Measurements from ENCODE around the gene MS4A15.
"Not testable (repeated sequence)": the region's sequence is repeated elsewhere in the genome, so short reads cannot be mapped to it uniquely, and the experiment has no call there.

The MS4A15 gene

GRCh38 chr11:60753309-60753708 lies 3.4 kb upstream of the MS4A15 start:
- DNase-seq (ENCODE audit: extremely low read depth in 1 of 2, low read depth in 1 of 2), result no peak

DNA sequence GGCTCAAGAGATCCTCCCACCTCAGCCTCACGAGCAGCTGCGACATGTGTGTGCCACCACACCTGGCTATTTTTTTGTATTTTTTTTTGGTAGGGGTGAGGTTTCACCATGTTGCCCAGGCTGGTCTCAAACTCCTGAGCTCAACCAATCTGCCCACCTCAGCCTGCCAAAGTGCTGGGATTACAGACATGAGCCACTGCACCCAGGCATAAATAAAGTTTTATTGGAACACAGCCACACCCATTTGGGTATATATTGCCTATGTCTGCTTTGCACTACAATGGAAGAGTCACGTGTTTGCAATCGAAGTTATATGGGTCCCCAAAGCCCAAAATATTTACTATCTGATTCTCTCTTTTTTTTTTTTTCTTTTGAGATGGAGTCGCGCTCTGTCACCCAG lies 1.8 kb upstream of the MS4A15 start:
- DNase-seq (ENCODE audit: extremely low read depth in 1 of 2, low read depth in 1 of 2), result no peak

DNA sequence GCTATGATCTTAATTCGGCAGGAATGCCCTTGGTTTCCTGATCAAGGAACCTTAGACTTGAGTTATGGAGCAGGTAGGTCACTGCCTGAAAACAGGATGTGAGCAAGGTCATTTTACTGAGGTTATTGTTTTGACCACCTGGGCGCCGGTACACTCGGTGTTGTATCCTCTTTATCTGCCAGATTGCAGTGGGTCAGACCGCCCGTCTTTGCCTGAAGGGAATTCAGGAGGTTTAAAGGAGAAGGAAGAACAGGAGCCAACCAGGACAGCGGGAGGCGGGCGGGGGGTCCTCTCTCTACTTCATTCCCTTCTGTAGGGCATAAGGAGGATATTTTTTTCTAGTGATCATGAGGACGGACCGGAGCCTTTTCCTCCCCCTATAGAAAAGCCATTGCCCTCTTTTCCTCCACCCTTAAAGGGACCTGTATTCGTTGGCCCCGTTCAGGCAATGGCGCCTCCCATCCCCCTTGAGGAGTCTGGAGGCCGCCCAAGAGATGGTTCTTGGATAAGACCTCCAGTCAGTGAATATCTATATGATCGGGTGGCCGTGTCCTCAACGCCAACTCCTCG lies 649 bp downstream of the MS4A15 start:
- DNase-seq (ENCODE audit: extremely low read depth in 1 of 2, low read depth in 1 of 2), result no peak

DNA sequence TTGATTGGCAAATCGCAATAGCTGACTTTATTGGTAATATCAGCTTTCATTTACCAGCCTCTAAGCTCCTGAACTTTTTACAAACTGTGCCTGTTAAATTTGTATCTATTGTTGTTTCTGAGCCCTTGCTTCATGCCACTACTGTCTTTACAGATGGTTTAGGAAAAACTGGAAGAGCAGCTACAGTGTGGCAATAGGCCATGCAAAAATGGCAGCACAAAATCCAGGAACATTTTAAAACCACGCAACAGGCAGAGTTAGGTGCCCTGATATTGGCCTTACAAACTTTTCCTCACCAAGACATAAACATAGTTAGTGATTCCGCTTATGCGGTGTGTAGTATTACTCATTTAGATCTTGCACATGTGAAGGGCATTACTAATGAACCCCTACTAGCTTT lies 2.0 kb downstream of the MS4A15 start:
- DNase-seq (ENCODE audit: extremely low read depth in 1 of 2, low read depth in 1 of 2), result not testable (repeated sequence)

DNA sequence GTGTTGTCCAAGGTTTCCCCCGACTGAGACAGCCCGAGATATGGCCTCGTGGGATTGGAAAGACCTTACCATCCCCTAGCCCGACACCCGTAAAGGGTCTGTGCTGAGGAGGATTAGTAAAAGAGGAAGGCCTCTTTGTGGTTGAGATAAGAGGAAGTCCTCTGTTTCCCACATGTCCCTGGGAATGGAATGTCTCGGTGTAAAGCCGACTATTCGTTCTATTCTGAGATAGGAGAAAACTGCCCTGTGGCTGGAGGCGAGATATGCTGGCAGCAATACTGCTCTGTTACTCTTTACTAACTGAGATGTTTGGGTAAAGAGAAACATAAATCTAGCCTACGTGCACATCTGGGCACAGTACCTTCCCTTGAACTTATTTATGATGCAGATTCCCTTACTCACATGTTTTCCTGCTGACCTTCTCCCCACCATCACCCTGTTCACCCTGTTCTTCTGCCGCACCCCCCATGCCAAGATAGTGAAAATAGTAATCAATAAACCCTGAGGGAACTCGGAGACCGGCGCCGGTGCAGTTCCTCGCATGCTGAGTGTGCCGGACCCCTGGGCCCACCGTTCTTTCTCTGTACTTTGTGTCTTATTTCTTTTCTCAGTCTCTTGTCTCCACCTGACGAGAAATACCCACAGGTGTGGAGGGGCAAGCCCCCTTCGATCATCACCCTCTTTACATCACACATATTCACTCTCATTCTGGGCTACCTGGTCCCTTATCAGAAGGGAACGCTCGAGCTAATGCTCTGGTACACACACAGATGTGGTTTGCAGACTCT lies 3.0 kb downstream of the MS4A15 start:
- DNase-seq (ENCODE audit: extremely low read depth in 1 of 2, low read depth in 1 of 2), result not testable (repeated sequence)

DNA sequence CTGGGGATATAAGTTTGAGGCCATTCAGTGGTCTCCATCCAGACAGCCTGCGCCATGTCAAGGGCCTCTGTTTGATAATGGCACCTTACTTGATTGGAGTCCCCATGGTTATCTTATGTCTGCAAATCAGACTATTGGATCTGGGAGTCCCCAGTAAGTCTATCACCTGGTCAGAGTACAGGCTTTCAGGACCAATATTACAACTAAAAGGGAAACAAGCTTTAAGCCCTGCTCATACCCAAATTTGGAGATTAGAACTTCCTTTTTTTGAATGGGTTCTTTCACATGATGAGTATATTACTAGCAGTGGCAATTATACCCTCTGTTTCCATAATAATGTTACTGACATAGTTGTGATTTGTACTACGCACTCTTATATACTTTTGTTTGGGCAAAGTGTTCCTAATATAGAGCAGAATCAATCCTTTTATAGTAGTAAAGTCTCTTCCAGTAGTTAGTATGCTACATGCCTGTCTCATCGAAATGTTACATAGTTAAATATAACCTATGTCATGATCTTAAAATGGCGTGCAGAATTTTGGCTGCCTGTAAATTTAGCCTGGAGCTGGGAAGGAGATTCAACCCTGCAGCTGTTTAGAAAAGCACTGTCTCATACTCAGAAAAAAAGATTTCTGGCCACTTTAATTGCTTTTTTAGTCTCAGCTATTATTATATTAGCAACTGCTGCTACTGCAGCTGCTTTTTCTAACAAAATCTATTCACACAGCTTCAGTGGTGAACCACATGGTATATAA lies 4.9 kb downstream of the MS4A15 start:
- no peak for DNase-seq (ENCODE audit: extremely low read depth in 1 of 2, low read depth in 1 of 2)

DNA sequence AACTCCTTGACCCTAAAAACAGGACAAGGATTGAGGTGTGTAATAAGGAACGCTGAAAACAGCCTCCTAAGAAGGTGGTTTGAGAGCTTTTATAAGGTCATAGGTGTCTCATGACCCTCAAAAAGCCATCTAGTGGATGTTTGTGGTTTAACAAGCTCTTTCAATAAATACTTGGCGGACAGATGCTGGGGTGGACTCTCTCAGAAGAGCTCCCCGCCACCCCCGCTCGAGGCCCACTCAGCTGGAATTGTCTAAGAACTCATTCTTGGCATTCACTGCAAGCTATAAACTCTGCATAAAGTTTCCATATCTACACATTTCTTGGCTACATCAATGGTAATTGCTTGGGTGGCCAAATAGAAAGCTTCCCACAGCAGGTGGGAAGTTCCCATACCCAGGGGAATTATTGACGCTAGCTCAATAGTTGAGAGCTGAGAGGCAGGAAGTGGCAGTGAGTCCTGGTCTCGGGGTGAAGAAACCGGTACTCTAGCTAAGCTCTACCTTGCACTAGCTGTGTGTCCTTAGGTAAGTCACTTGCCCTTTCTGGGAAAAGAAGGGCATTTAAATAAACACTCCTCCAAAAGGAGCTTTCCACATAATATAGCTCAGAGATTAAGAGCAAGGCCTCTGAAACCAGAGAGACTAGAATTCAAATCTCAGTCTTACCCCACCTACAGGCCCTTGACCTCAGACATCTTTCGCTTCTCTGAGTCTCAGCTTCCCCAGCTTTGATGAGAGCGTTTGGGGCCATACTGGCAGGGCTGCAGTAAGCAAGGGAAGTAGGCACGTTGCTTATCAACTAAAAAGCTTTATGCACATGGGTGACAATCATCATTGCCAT lies 6.4 kb downstream of the MS4A15 start:
- no peak for DNase-seq (ENCODE audit: extremely low read depth in 1 of 2, low read depth in 1 of 2)

DNA sequence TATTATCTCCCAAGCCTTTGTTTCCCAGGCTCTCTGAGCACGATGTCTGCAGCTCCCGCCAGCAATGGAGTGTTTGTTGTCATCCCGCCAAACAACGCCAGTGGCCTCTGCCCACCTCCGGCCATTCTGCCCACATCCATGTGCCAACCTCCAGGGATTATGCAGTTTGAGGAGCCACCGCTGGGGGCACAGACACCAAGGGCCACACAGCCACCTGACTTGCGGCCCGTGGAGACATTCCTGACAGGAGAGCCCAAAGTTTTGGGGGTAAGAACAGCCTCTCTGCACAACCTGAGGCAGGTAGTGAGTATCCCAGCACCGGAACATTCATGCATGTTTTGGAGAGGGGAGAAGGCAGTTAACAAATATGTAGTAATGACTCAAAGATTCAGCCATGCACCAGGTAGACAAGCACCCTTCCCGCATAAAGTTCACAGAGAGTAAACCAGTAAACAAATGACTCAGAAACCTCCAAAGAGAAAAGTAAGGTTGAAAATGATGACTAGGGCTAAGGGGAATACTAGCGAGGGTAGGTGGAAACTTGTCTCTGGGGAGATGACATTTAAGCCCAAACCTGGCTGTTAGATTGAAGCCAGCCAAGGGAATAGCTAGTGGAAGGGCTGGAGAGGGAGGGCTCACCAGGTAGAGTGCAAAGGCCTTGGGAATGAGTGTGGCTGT lies 7.2 kb downstream of the MS4A15 start:
- DNase-seq (ENCODE audit: extremely low read depth in 1 of 2, low read depth in 1 of 2), result no peak

DNA sequence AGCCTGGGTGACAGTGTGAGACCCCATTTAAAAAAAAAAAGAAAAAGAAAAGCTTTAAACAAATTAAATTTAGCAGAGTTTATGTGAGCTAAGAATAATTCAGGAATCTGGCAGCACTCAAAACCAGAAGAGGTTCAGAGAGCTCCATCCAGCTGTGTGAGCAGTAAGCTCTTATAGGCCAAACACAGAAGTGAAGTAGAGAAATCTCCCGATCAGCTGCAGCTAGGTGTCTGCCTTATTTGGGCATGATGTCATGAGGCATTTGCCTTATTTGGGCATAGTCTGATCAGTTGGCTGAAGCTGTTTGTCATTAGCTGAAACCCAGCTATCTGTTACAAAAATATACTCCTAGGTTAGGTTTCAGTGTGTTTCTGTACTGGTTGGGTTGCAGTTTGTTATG lies 8.2 kb downstream of the MS4A15 start:
- DNase-seq (ENCODE audit: extremely low read depth in 1 of 2, low read depth in 1 of 2), result no peak

- no peak for DNase-seq (ENCODE audit: extremely low read depth in 1 of 2, low read depth in 1 of 2)
Observed at GRCh38 chr11:60765355-60765754, 8.7 kb downstream of the MS4A15 start.

DNA sequence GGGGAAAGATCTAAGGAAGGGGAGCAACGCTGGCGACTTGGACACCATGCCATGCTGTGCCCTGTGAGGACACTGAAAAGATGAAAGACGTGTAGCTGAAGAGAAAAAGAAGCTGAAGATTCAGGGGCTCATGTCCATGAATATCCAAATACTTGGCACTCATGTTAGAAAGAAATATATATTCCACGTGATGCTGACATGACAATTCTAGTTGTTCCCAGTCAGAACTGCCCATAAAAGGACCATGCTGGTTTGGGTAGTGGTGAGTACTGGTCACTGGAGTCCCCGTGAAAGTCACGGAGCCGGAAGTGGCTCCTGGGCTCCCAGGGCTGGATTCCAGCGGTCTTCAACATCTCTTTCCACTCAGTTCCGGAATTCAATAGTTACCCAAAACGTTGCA lies 9.9 kb downstream of the MS4A15 start:
- DNase-seq (ENCODE audit: extremely low read depth in 1 of 2, low read depth in 1 of 2), result no peak

DNA sequence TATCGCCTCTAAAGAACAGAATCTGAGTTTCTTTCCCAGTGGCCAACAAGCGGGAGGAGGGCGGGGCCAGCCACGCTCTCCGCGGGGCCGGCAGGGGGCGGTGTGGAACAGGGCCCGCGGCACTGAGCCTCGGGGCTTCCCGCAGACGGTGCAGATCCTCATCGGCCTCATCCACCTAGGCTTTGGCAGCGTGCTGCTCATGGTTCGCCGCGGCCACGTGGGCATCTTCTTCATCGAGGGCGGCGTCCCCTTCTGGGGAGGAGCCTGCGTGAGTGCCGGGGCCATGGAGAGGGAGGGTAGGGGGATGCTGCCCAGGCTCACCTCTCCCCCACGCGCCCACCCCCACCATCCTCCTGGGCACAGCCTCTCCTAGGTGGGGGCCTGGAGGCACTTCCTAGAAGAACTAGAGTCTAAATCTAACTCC lies 10.7 kb downstream of the MS4A15 start:
- no peak for DNase-seq (ENCODE audit: extremely low read depth in 1 of 2, low read depth in 1 of 2)

GRCh38 chr11:60768202-60768601 lies 11.5 kb downstream of the MS4A15 start:
- no peak for DNase-seq (ENCODE audit: extremely low read depth in 1 of 2, low read depth in 1 of 2)

GRCh38 chr11:60769273-60769672 lies 12.6 kb downstream of the MS4A15 start:
- DNase-seq (ENCODE audit: extremely low read depth in 1 of 2, low read depth in 1 of 2), result no peak

GRCh38 chr11:60769811-60770210 lies 13.1 kb downstream of the MS4A15 start:
- no peak for DNase-seq (ENCODE audit: extremely low read depth in 1 of 2, low read depth in 1 of 2)

DNA sequence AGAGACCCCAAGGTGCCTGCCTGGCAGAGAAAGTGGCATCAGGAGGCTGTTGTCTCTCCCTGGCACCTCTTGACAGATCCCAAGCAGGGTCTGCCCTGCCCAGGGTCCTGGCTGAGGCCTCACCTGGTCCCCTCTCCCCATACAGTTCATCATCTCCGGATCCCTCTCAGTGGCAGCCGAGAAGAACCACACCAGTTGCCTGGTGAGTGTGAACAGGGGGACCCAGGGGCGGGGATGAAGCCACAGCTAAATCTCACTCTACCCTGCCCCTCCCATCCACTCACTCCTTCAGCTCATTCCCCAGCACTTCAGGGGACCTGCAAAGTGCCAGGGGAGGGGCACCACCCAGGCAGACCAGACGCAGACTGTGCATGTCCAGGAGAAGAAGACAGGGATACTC lies 14.5 kb downstream of the MS4A15 start:
- no peak for DNase-seq (ENCODE audit: extremely low read depth in 1 of 2, low read depth in 1 of 2)

- no peak for DNase-seq (ENCODE audit: extremely low read depth in 1 of 2, low read depth in 1 of 2)
Observed at GRCh38 chr11:60771879-60772525, 15.3 kb downstream of the MS4A15 start.

- DNase-seq (ENCODE audit: extremely low read depth in 1 of 2, low read depth in 1 of 2), result no peak
Observed at GRCh38 chr11:60772666-60773065, 16.0 kb downstream of the MS4A15 start.

DNA sequence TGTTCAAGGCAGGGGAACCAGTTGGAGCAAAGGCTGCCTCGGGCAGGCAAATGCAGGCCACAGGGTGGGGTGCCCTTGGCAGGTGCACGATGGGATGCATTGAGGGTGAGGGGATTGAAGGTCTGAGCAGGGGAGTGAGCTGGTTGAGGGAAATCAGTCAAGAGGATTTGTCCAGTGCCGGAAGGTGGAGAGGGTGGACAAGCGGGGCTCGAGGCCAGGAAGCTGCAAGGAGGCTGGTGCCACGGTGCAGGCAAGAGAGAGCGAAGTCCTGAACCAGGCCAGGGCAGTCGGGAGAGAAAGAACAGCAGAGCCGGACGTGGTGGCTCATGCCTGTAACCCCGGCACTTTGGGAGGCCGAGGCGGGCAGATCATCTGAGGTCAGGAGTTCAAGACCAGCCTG lies 18.1 kb downstream of the MS4A15 start:
- DNase-seq (ENCODE audit: extremely low read depth in 1 of 2, low read depth in 1 of 2), result no peak

GRCh38 chr11:60775420-60775961 lies 18.8 kb downstream of the MS4A15 start:
- peak; percentile 46 to 61 for DNase-seq (ENCODE audit: extremely low read depth in 1 of 2, low read depth in 1 of 2)

Measured in activated CD8-positive, alpha-beta memory T cell treated with anti-CD3 and anti-CD28 coated beads for 1 hour (primary cell).